Measurements from ENCODE around the gene SKOR2. TPM values are rescaled to one million over a fixed set of nuclear protein-coding genes. Genes with fewer than 3 reads are reported as not detected.
A peak's percentile ranks its signal among the peaks of the same experiment; 100 is the strongest.

The SKOR2 gene
- total RNA-seq, 1 experiment from 2014 or later: not detected

- H3K9me2 ChIP-seq (ENCODE audit: insufficient read depth): no peaks in the 10 kb centered on the region
- peaks cover 37% of the 10 kb centered on the region for H3K27me3 ChIP-seq (ENCODE audit: insufficient read depth, low read depth)
- no peaks in the 10 kb centered on the region for H3K79me2 ChIP-seq (ENCODE audit: low read depth)
- no TSS peak for BruUV-seq (replicated peaks)
- POLR2A ChIA-PET (ENCODE audit: unreplicated experiment): no interaction called here
- TF ChIP-seq CTCF (conservative IDR thresholded peaks at IDR 0.05) (no peak), EZH2 (IDR thresholded peaks at IDR 0.05; ENCODE audit: low read depth) (no peak)
- no peak overlapping the region for H2AFZ ChIP-seq
- no peaks in the 10 kb centered on the region for H3K4me1 ChIP-seq (replicated peaks; ENCODE audit: insufficient read depth)
- no peaks in the 10 kb centered on the region for H3F3A ChIP-seq (ENCODE audit: insufficient read depth, low read depth)
- H3K36me3 ChIP-seq (ENCODE audit: low read depth): no peaks in the 10 kb centered on the region
- H3K27ac ChIP-seq: no peak overlapping the region
- intact Hi-C loops (cut with micrococcal nuclease; ENCODE audit: unreplicated experiment): no loop called here
- H3K4me3 ChIP-seq: no peak overlapping the region
- no peaks in the 10 kb centered on the region for H3K9me3 ChIP-seq (ENCODE audit: insufficient read depth, low read depth)
- CTCF ChIA-PET: no interaction called here
- H4K20me1 ChIP-seq (ENCODE audit: insufficient read depth): no peaks in the 10 kb centered on the region
- H3K4me2 ChIP-seq: no peak overlapping the region
- no peak for DNase-seq
Measured at GRCh38 chr18:47226660-47227059, 24.8 kb downstream of the SKOR2 start.

GRCh38 chr18:47215554-47216138, 35.8 kb downstream of the SKOR2 start:
- no peak for DNase-seq
- POLR2A ChIA-PET (ENCODE audit: unreplicated experiment): interaction anchor here (0.6 kb wide), 1 partner anchor 160 kb away, joined by 3 read pairs; no protein-coding TSS in a partner anchor
- TF ChIP-seq EZH2 (IDR thresholded peaks at IDR 0.05; ENCODE audit: low read depth) (no peak), CTCF (conservative IDR thresholded peaks at IDR 0.05) (peak; percentile 72)
- no peaks in the 10 kb centered on the region for H3K4me1 ChIP-seq (replicated peaks; ENCODE audit: insufficient read depth)
- CTCF ChIA-PET: interaction anchor here (0.9 kb wide), 1 partner anchor 535 kb away, joined by 3 read pairs; no protein-coding TSS in a partner anchor
- H3K9me3 ChIP-seq (ENCODE audit: insufficient read depth, low read depth): no peaks in the 10 kb centered on the region
- H2AFZ ChIP-seq: no peak overlapping the region
- H3K4me3 ChIP-seq: no peak overlapping the region
- H3K79me2 ChIP-seq (ENCODE audit: low read depth): no peaks in the 10 kb centered on the region
- BruUV-seq (replicated peaks): no TSS peak
- H3K27ac ChIP-seq: no peak overlapping the region
- peaks cover 31% of the 10 kb centered on the region for H3K27me3 ChIP-seq (ENCODE audit: insufficient read depth, low read depth)
- H3K4me2 ChIP-seq: no peak overlapping the region
- intact Hi-C loops (cut with micrococcal nuclease; ENCODE audit: unreplicated experiment): loop anchor here (1.0 kb wide), 1 partner anchor 534 kb away; no protein-coding TSS in a partner anchor
- H4K20me1 ChIP-seq (ENCODE audit: insufficient read depth): no peaks in the 10 kb centered on the region
- H3F3A ChIP-seq (ENCODE audit: insufficient read depth, low read depth): no peaks in the 10 kb centered on the region
- H3K9me2 ChIP-seq (ENCODE audit: insufficient read depth): no peaks in the 10 kb centered on the region
- no peaks in the 10 kb centered on the region for H3K36me3 ChIP-seq (ENCODE audit: low read depth)

GRCh38 chr18:47209171-47209570, 42.3 kb downstream of the SKOR2 start:
- Histone ChIP-seq H3K4me3 (no peak overlapping the region), H3F3A (ENCODE audit: insufficient read depth, low read depth) (no peaks in the 10 kb centered on the region), H3K79me2 (ENCODE audit: low read depth) (no peaks in the 10 kb centered on the region), H2AFZ (no peak overlapping the region), H4K20me1 (ENCODE audit: insufficient read depth) (no peaks in the 10 kb centered on the region), H3K9me2 (ENCODE audit: insufficient read depth) (no peaks in the 10 kb centered on the region), H3K4me1 (replicated peaks; ENCODE audit: insufficient read depth) (no peaks in the 10 kb centered on the region), H3K27ac (no peak overlapping the region), H3K4me2 (no peak overlapping the region), H3K27me3 (ENCODE audit: insufficient read depth, low read depth) (peaks cover 65% of the 10 kb centered on the region), H3K9me3 (ENCODE audit: insufficient read depth, low read depth) (no peaks in the 10 kb centered on the region), H3K36me3 (ENCODE audit: low read depth) (no peaks in the 10 kb centered on the region)
- CTCF ChIA-PET: no interaction called here
- POLR2A ChIA-PET (ENCODE audit: unreplicated experiment): no interaction called here
- no peak for TF ChIP-seq EZH2 (IDR thresholded peaks at IDR 0.05; ENCODE audit: low read depth)
- no peak for TF ChIP-seq CTCF (conservative IDR thresholded peaks at IDR 0.05)
- intact Hi-C loops (cut with micrococcal nuclease; ENCODE audit: unreplicated experiment): no loop called here
- BruUV-seq (replicated peaks): no TSS peak
- DNase-seq: no peak

Measured in PC-9 (cell line).